Measurements from ENCODE around the gene FBN2.

DNA sequence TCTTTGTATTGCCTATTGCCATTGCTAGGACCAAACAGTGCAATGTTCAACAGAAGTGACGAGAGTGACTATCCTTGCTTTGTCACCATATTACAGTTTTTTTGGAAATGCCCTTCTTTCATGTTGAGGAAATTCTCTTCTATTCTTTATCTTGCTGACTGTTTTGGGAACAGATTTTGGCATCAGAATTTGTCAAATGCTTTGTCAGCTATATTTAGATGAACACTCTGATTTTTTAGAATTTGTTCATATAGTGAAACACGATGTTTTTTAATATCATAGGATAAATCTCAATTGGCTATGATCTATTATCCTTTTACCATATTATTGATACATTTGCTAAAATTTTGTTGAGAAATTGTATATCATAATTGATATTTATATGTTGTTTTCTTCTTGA is 31.4 kb downstream of the FBN2 start:
- TF ChIP-seq SIN3A (IDR thresholded peaks at IDR 0.05; ENCODE audit: borderline replicate concordance in 2 of 2, control insufficient read depth in 1 of 2, low read depth in 2 of 2, low read length in 2 of 2) (no peak), NFIC (IDR thresholded peaks at IDR 0.05) (no peak), OTX1 (CRISPR knock-in tag; IDR thresholded peaks at IDR 0.05) (no peak), KDM1A (IDR thresholded peaks at IDR 0.05) (no peak), PYGO2 (tag; IDR thresholded peaks at IDR 0.05) (no peak), MYC (IDR thresholded peaks at IDR 0.05; ENCODE audit: low read depth, low read length) (no peak), MYC (CRISPR knock-in tag; IDR thresholded peaks at IDR 0.05; ENCODE audit: borderline replicate concordance, low read depth) (no peak), CEBPB (tag; IDR thresholded peaks at IDR 0.05) (no peak)
- TF ChIP-seq, protein P1, sequence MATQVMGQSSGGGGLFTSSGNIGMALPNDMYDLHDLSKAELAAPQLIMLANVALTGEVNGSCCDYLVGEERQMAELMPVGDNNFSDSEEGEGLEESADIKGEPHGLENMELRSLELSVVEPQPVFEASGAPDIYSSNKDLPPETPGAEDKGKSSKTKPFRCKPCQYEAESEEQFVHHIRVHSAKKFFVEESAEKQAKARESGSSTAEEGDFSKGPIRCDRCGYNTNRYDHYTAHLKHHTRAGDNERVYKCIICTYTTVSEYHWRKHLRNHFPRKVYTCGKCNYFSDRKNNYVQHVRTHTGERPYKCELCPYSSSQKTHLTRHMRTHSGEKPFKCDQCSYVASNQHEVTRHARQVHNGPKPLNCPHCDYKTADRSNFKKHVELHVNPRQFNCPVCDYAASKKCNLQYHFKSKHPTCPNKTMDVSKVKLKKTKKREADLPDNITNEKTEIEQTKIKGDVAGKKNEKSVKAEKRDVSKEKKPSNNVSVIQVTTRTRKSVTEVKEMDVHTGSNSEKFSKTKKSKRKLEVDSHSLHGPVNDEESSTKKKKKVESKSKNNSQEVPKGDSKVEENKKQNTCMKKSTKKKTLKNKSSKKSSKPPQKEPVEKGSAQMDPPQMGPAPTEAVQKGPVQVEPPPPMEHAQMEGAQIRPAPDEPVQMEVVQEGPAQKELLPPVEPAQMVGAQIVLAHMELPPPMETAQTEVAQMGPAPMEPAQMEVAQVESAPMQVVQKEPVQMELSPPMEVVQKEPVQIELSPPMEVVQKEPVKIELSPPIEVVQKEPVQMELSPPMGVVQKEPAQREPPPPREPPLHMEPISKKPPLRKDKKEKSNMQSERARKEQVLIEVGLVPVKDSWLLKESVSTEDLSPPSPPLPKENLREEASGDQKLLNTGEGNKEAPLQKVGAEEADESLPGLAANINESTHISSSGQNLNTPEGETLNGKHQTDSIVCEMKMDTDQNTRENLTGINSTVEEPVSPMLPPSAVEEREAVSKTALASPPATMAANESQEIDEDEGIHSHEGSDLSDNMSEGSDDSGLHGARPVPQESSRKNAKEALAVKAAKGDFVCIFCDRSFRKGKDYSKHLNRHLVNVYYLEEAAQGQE (IDR thresholded peaks at IDR 0.05; ENCODE audit: borderline replicate concordance) = no peak
- TF ChIP-seq, protein P1 (CRISPR knock-in tag; IDR thresholded peaks at IDR 0.05; ENCODE audit: low read depth) = no peak
